ENCODE results near the gene DGKE.
A peak's percentile ranks its signal among the peaks of the same experiment; 100 is the strongest.

The DGKE gene

DNA sequence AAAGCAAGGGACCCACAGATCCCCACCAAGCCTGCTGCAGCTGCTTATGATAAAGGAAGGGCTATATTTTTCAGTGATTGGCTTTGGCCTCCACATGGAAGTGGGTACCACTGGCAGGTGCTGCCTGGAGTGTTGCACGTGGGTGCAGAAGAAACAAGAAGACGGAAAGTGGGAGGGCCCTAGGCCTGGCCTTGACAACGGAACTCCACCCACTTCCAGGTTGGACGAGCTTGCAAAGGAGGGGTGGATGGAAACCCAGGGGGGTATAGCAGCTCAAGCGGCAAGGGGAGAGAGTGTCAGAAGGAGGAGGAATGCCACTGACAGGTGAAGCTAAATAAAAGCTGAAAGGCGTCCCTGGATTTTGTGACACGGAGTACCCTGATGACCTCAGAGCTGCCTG is 59.6 kb downstream of the DGKE start:
- no peak for DNase-seq

DNA sequence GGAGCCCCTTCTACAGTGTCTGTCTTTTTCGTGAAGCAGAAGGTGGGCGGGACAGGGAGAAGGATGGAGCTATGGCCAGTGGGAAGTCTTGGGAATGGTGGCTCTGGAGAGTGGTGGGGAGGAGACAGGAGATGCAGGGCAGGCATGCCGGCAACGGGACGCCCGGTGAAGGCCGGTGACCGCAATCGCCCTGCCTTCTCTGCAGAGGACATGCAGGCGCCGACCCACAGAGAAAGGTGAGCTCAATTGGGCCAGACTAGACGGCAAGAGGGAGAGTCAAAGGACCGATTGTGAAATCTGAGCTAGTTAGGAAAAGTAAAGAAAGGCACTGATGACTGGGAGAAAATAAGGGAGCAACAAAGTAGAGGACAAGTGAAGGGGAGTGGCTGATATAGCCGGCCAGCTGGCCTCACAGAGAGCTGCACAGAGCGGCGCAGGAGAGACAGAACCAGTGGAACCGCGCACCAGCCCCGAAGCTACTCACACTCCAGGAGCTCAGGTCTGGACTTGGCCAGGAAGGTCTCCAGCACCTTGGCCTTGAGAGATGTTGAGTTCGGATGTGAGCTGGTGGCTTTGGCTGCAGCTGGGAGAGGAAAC is 61.0 kb downstream of the DGKE start:
- DNase-seq, result no peak

DNA sequence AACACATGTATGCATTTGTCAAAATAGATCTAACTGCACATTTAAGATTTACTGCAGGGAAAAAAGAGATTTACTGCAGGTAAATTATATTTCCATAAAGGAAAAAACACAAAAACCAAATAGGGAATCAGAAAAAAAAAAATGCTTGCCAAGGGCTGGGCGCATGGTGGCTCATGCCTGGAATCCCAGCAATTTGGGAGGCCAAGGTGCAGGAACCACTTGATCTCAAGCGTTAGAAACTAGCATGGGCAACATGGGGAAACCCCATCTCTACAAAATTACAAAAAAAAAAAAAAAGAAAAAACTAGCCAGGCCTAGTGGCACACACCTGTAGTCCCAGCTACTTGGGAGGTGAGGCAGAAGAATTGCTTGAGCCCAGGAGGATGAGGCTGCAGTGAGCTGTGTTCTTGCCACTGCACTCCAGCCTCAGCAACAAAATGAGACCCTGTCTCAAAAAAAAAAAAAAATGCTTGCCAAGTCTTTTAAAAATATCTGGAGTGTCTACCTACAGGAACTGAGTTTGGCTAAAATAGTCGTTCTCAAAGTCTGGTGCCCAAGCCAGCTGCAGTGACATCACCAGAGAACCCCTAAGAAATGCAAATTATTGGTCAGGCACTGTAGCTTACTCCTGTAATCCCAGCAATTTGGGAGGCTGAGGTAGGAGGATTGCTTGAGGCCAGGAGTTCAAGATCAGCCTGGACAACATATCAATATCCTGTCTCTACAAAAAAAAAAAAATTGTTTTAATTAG is 62.4 kb downstream of the DGKE start:
- DNase-seq, result no peak

DNA sequence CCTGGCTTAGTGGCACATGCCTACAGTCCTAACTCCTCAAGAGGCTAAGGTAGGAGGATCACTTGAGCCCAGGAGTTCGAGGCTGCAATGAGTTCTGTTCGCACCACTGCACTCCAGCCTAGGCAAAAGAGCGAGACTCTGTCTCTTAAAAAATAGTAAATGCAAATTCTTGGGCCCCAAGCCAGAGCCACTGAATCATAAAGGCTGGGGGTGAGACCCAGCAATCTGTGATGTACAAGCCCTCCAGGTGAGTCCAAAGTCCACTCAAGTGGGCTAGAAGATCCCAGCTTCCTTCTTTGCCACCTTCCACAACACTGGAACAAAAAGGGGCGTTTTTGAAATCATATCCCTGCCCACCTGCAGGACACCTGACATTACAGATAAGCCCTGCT is 63.0 kb downstream of the DGKE start:
- no peak for DNase-seq

DNA sequence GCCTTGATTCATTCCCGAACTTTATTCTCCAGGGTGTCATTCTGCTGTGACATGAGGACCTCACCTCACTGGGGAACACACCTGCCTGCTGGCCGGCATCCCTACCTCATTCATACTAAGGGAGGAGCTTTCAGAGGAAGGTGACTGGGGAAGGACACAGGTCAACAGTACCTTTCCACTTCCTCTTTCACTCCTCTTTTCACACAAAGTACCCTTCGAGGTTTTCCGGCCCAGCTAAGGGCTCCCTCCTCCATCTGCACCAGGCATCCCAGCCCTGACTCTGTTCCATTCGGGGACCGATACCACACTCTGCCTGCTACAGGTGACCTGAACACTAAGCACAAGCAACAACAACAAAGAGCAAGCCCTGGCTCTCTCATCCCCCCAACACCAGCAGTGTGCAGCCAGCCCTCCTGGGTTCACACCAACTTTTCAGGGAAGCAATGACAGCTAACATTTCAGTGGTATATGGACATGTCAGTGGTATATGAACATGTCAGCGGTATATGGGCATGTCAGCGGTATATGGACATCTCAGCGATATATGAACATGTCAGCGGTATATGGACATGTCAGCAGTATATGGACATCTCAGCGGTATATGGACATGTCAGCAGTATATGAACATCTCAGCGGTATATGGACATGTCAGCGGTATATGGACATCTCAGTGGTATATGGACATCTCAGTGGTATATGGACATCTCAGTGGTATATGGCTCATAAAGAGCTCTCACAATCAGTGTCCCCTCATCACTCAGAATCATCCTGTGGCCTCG is 63.9 kb downstream of the DGKE start:
- DNase-seq, result no peak

DNA sequence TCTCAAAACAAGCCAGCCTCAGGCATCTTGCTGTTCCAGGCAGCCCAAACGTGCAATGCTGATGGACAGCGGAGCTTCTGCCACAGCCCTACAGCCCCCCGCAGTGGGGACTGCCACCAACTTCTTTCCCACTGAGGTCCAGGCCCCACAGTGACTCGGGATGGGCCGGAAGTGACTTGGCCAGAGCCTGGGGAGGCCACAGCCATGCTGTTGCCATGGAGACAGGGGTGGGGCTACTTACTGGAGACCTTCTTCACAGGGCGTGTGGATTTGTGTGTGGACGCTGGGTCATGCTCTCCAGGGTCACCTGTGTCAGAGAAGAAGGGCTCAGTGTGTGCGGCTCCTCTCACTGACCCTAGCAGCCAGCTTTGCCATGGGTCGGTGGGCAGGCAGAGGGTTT is 64.9 kb downstream of the DGKE start:
- no peak for DNase-seq

DNA sequence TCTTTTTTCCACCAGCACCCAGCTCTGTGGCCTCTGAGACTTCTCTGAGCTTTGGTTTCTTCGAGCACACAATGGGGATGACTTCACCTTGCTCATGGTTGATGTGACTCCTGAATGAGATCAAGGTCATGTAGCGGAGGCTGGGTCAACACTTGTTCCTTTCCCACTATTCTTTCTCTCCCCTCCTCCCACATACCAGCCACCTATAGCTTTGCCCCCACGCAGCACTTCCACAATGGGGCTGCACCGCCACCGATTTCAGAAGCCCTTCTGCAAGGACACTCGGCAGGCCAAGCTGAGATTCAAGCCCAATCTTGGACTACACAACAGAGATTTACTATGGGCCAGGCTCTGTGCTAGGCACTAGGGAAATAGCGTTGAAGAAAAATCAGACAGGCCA is 65.5 kb downstream of the DGKE start:
- no peak for DNase-seq

DNA sequence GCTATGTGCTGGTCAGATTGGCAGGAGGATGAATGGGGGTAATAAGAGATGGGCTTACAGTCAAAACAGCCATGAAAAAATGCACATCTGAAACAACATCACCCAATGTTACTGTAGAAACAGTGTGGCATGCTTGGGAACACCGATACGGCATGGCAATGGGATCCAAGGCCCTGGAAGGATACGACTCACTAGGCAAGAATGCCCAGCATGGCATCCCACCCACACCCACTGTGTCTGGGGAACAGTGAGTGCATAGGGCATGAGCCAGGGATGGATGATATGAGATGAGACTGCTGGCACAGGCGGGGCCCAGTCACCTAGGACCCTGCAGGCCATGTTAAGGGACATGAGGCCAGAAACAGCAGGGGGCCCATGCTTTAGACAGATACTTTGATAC is 68.4 kb downstream of the DGKE start:
- DNase-seq, result no peak

DNA sequence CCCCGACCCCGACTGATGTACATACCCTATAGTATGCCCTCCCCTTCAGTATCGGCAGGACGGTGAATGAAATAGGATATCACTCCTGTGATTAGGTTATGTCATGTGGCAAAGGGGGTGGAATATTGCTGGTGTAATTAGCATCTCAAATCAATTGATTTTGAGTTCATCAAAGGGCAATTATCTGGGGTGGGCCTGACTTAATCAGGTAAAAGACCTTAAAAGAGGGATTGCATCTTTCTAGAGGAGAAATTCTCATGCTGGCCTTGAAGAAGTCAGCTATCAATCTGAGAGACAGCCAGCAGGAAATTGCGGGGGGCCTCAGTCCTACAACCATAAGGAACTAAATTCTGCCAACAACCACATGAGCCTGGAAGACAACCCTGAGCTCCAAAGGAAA is 69.6 kb downstream of the DGKE start:
- no peak for DNase-seq

DNA sequence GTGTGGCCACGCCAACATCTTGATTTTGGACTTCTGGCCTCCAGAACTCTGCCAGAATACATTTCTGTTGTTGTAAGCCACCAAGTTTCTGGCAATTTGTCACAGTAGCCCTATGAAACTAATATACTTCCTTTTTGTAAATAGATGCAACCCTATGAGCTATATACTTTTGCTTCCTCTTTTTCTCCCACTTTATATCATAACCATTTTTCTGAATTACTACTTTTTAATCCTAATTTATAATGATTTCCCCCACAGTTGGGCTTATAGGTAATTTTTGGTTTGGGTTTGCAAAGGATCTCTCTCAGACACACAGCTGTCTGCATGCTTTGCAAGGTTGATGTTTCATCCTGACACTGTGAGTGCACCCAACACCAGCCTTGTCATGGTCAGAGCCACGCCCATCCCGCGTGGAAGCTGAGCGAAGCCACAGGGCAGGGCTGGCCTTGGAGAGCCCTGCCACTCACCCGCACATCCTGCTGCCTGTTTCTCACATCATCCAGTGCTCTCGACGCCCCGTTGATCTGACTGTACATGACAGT is 74.1 kb downstream of the DGKE start:
- DNase-seq, result no peak

DNA sequence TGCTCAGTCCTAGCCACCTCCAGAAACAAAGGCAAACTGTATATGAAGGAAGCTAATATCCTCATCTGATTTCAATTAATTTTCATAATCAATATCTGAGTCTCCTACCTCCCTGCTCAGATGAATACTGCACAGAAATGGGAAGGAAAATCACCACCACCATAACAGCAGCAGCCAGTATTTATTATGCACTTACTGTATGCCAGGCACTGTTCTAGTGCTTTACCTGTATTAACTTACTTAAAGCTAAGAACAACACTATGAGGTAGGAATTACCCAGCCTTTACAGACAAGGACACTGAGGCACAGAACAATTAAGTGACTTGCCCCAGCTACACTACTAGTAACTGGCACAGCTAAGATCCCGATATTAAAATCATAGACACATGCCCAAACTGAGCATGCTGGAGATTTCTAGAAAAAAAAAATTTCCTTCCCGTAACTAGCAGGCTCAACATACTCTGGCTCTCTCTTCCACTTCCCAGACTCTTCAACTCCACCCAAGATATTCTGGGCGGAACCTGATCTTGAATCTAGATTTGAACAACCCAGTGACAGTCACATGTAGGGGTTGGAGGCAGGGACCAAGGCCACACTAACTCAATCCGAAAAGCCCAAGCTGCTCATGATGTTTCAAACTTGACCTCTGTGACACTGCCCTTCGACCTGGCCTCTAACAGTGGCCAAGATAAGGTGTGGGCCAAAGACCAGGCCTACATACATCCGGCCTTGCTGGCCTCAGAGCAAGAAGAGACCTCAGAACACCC is 76.0 kb downstream of the DGKE start:
- no peak for DNase-seq

DNA sequence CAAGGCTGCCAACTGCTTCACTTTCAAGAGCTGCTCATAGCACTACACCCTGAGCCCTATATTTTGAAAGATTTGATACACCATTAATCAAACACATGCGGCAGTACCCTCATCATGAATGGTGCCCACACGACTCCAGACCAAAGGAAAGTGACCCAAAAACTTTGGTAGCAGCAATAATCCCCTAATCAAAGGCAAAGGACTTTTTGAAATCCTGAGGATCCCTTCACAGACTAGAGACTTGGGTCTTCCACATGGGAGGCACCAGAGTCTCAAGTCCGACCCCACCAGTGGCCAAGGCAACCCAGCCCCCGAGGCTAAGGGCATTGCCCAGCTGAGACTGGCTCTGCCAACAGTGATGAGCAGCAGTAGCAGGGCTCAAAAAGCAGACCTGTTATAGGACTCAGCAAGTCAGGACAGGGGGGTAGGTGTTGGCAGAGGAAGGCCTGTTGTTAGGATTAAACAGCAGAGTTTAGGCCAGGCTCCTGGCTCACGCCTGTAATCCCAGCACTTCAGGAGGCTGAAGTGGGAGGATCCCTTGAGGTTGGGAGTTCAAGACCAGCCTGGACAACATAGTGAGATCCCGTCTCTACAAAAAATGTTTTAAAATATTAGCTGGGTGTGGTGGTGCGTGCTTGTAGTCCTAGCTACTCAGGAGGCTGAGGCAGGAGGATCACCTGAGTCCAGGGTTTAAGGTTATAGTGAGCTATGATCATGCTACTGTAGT is 76.7 kb downstream of the DGKE start:
- no peak for DNase-seq

DNA sequence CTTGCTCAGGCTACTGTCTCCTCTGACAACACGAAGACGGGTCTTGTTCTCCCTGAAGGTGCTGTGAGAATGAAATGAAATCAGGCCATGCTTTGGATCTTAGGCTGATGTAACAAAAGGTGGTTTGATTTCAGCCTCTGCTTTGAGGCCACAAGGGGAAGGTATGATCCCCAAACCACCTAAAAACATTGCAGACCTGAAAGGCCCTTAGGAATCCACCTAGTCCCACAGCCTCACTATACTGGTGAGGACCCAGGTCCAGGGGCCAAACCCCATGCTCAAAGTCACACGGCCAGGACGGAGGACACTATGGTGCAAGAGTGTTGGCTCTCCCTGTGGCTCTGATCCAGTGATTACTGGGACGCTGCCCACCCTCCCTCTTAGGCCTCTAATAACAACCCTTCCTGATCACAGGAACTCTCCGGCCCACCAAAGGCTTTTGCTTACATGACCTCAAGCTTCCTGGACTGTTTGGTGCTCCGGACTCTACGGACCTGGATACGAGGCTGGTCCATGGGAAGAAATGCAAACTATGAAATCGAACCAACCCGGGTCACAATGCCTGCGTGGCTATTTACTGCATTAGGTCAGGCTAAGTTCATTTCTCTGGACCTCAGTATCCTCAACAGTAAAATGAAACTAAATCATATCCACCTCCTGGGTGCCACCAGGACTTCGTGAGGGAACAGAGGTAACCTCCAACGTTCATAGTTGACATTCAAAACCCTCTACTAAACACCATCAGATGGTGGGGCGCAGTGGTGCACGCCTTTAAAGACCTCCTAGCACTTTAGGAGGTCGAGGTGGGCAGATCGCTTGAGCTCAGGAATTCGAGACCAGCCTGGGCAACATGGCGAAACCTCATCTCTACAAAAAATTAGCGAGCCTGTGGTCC is 78.4 kb downstream of the DGKE start:
- no peak for DNase-seq

DNA sequence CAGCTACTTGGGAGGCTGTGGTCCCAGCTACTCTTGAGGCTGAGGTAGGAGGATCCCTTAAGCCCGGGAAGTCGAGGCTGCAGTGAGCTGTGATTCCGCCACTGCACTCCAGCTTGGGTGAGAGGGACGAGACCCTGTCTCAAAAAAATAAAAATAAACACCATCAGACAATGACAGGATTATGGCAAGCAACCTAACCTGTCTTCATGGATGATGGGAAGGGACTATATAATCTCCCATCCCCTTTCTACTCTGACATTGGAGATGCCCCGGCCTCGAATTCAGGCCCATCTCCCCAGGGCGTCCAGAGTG is 79.0 kb downstream of the DGKE start:
- no peak for DNase-seq

DNA sequence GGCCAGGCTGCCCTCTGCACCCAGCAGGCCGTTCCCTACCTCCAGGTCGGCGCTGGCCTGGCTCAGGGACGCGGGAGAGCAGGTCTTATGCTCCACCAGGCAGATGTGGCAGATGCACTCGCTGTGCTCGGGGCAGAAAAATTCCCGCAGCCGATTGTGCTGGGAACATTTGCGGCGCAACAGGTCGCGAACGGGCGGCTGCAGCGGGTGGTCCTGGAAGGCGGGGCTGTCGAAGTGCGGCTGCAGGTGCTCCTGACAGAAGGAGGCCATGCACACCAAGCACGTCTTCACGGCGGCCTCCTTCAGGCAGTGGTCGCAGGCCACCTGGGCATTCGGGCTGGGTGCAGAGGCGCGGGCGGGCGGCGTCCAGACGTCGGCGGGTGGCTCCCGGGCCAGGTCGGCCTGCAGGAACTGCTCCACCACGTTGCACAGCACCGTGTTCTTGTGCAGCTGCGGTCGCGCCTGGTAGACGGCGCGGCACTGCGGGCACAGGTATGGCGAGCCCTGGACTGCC is 79.5 kb downstream of the DGKE start:
- DNase-seq, result no peak

DNA sequence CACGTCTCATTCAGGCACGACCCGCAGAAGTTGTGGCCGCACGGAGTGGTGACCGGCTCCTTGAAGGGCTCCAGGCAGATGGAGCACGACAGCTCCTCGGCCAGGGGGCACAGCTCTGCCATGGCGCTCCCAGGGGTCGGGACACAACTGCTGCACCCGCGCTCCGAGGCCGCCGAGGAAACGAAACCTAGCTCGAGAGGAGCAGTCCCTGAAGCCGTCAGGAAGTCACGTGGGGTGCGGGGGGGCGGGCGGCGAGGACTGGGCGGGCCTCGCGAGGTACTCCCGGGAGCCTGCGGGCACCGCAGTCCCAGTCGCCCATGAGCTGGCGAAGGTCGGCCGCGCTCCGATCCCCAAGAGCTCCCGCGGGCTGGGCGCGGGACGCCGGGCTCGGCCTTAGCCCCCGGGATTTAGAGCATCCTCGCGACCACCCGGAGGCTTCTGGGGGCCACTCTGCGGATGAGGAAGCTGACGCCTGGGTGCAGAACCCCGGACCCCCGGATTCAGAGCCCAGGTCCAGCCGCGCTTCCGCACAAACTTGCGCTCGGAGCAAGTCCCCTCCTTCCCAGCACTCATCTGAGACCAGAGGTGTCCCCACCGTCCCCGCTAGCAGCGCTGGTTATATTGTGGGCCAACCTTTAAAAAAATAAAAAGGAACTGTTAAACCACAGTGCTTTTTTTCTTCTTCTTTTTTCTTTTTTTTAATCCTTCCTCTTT is 80.1 kb downstream of the DGKE start, which contains the start of gene TRIM25:
Gene TRIM25, minus strand, starts transcription at position 183 of the 714 bp plus-strand sequence. Its CDS starts 61 bp downstream, at position 122.
- DNase-seq, result peak; percentile 80

DNA sequence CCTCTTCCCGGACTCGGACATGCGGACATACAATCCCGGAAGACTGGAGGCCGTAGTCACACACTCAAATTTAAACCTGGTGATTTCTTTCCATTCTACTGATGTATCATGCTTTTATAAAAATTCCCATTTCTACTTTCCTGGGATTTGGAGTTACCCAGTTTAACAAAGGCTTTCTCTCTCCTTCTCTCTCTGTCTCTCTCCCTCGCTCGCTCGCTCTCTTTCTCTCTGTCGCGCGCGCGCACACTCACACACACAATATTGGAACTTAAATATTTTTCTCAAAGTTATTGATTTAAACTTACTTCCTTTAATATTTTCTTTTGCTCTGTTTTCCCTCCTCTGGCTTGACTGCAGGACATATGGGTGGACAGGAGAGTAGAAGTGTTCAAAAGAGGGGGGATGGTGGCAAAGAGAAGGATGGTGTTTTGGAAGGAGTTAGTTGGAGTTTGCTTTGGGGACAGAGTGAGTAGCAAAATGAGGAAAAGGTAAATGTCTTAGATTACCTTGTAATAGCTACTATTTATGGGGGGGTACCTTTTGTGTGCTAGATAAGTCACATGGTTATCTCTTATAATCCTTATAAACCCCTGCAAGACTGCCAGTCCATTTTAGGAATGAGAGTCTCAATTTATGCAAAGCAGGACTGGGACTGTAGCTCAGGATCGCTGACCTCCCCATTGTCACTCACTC is 80.8 kb downstream of the DGKE start:
- no peak for DNase-seq

DNA sequence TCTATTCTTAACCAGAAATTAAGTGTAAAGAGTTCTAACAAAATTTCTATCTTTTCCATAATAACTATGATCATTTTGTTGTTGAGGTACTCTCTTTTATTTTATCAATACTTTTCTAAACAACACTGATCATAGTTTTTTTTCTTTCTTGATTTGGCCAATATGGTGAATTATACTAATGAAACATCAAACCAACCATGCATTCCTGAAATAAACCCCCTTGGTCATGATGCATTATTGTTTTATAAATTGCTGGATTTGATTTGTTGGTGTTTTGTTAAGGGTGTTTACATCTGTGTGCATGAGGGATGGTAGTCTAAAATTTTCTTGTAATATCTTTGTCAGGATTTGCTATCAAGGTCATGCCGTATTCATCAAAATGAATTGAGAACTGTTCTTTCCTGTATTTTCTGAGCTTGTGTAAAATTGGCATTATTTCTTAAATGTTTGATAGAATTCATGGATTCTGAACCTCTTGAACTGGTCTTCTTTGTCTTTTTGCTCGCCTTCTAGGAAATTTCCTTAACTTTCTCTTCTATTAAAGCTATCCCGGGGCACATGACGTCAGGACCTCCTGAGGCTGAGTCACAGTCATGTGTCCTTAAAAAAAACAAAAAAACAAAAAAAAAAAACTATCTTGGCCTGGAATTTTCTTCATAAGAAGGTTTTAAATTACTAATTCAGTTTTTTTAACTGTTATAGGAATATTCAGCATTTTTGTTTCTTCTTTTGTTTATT is 83.8 kb downstream of the DGKE start:
- DNase-seq, result no peak

DNA sequence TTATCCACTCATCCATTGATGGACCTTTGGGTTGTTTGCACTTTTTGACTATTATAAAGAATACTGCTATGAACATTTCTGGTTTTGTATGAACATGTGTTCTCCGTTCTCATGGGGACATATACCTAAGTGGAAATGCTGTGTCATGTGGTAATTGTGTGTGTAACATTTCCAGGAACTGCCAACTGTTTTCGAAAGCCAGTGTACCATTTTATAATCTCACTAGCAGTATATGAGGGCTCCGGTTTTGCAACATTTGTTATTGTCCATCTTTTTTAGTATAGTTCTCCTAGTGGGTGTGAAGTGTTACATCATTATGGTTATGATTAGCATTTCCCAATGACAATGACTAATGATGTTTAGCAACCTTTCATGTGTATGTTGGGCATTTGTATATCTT is 85.0 kb downstream of the DGKE start:
- no peak for DNase-seq
